Measurements from ENCODE around the gene FCAMR. TPM values are rescaled to one million over a fixed set of nuclear protein-coding genes. Genes with fewer than 3 reads are reported as not detected.

The FCAMR gene
- polyA plus RNA-seq, 2 donors, result 0.02 to 0.06 TPM

DNA sequence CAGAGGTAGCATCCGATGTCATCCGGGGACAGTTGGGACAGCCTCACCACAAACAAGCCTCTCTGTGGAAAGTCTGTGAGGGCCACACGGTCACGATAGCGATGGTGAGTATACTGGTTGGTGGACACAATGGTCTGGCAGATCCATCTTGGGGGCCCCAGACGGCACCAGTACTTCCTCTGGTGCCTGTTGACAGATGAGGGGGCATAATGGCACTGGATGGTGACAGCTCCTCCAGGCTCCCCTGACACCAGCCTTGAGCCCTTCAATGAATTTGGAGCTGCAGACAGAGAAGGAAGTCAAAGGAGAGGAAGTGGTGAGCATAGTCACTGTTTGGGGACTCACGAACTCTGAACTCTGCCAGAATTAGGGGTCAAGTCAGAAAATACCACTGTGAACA, 8.0 kb downstream of the FCAMR start:
- peaks cover 0 to 7% of the 10 kb centered on the region in 2 donors for H3K4me1 ChIP-seq (ENCODE audit: control insufficient read depth in 2 of 2, insufficient read depth in 2 of 2, low read length in 1 of 2)
- H3K27me3 ChIP-seq (ENCODE audit: control insufficient read depth in 1 of 2, insufficient read depth in 2 of 2, low read length in 2 of 2), result no peaks in the 10 kb centered on the region
- H3K4me3 ChIP-seq (ENCODE audit: low read depth in 1 of 2, low read length in 2 of 2), result no peak overlapping the region
- H3K36me3 ChIP-seq (ENCODE audit: control insufficient read depth in 2 of 2, insufficient read depth in 2 of 2, low read length in 1 of 2), result no peaks in the 10 kb centered on the region
- H3K27ac ChIP-seq (ENCODE audit: low read depth in 2 of 2, low read length in 1 of 2), result no peak overlapping the region
- 89 to 91% methylated on average over 7 of the region's 7 CpGs for WGBS, 2 donors
- H3K9me3 ChIP-seq (ENCODE audit: control insufficient read depth in 2 of 2, insufficient read depth in 1 of 2, low read depth in 1 of 2, low read length in 1 of 2), result no peaks in the 10 kb centered on the region

DNA sequence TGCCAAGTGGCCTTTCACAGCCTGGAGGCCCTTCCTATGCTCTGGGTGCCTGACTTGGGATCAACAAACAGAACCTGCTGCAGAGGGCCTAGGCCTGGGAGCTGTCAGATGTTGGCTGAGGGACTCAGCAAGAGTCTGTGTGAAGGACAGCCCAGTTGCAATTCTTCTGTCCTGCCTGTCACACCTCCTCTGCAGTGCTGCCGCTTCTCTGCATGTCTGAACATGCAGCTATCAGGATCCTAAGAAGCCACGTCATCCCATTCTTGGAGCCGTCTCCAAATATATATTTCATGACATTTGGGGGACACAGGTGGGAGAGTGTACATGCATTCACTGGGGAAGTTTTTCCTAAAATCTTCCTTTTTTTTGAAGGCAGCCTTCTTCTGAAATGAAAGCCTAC, 8.6 kb downstream of the FCAMR start:
- no peak overlapping the region for H3K4me3 ChIP-seq (ENCODE audit: low read depth in 1 of 2, low read length in 2 of 2)
- H3K27me3 ChIP-seq (ENCODE audit: control insufficient read depth in 1 of 2, insufficient read depth in 2 of 2, low read length in 2 of 2), result no peaks in the 10 kb centered on the region
- H3K36me3 ChIP-seq (ENCODE audit: control insufficient read depth in 2 of 2, insufficient read depth in 2 of 2, low read length in 1 of 2), result no peaks in the 10 kb centered on the region
- 51 to 52% methylated on average over 3 of the region's 3 CpGs for WGBS, 2 donors
- no peaks in the 10 kb centered on the region for H3K9me3 ChIP-seq (ENCODE audit: control insufficient read depth in 2 of 2, insufficient read depth in 1 of 2, low read depth in 1 of 2, low read length in 1 of 2)
- H3K4me1 ChIP-seq (ENCODE audit: control insufficient read depth in 2 of 2, insufficient read depth in 2 of 2, low read length in 1 of 2), result peaks cover 0 to 7% of the 10 kb centered on the region in 2 donors
- H3K27ac ChIP-seq (ENCODE audit: low read depth in 2 of 2, low read length in 1 of 2), result no peak overlapping the region

DNA sequence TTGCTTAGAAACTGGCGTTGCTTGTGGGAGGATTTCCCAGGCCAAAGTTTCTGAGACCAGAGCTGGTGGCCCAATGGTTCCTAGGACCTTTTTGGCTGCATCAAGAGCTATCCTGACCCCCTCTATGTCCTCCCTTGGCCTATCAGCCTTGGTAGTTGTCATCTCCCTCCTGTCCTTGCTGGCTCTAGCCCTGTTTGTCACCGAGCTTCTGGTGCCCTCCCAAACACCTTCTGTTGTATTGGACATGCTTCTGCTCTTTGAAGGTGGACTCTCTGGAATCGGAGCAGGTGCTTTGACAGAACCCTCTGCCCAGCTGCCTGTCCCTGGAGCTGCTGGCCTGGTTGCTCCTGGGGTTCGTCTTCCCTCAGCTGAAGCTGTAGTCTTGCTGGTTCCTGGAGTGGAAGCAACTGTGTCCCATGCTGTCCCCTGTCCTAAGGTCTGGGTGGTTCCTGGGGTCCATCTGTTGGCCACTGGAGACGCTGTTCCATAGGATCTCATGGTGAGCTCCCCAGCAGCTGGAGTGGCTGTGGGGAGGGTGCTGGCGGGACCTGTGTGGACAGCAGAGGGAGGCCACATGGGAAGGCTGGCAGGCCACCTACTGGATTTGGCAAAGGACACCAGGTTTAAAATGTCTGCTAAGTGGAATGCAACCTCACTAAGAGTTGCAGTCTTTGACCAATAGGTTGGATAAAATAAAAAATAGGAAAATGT, 9.4 kb downstream of the FCAMR start:
- Histone ChIP-seq H3K4me3 (ENCODE audit: low read depth in 1 of 2, low read length in 2 of 2) (no peak overlapping the region), H3K27ac (ENCODE audit: low read depth in 2 of 2, low read length in 1 of 2) (no peak overlapping the region), H3K9me3 (ENCODE audit: control insufficient read depth in 2 of 2, insufficient read depth in 1 of 2, low read depth in 1 of 2, low read length in 1 of 2) (no peaks in the 10 kb centered on the region), H3K36me3 (ENCODE audit: control insufficient read depth in 2 of 2, insufficient read depth in 2 of 2, low read length in 1 of 2) (no peaks in the 10 kb centered on the region), H3K4me1 (ENCODE audit: control insufficient read depth in 2 of 2, insufficient read depth in 2 of 2, low read length in 1 of 2) (peaks cover 0 to 7% of the 10 kb centered on the region in 2 donors), H3K27me3 (ENCODE audit: control insufficient read depth in 1 of 2, insufficient read depth in 2 of 2, low read length in 2 of 2) (no peaks in the 10 kb centered on the region)
- 91 to 92% methylated on average over 6 of the region's 6 CpGs for WGBS, 2 donors

DNA sequence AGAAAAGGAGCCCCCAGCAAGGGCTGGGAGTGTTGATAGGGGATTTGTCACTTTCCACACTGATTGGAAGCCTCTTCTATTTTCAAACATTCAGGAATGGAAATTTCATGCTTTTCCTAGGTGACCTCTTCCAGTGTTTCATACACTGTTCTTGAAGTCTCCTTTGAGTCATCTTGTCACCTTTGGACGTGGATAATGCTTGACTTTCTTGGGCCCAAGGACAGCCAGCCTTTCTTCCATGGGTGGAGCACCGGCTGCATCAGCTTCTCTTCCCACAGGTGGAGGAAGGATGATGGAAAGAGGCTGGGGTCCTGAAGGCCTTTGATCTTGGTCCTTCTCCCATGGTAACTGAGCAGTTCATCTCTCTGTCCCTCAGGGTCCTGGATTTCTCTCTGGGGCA, 12.1 kb downstream of the FCAMR start:
- Histone ChIP-seq H3K27me3 (ENCODE audit: control insufficient read depth in 1 of 2, insufficient read depth in 2 of 2, low read length in 2 of 2) (no peaks in the 10 kb centered on the region), H3K4me3 (ENCODE audit: low read depth in 1 of 2, low read length in 2 of 2) (no peak overlapping the region), H3K4me1 (ENCODE audit: control insufficient read depth in 2 of 2, insufficient read depth in 2 of 2, low read length in 1 of 2) (peaks cover 0 to 10% of the 10 kb centered on the region in 2 donors), H3K36me3 (ENCODE audit: control insufficient read depth in 2 of 2, insufficient read depth in 2 of 2, low read length in 1 of 2) (no peaks in the 10 kb centered on the region), H3K9me3 (ENCODE audit: control insufficient read depth in 2 of 2, insufficient read depth in 1 of 2, low read depth in 1 of 2, low read length in 1 of 2) (no peaks in the 10 kb centered on the region), H3K27ac (ENCODE audit: low read depth in 2 of 2, low read length in 1 of 2) (no peak overlapping the region)
- 80 to 85% methylated on average over 2 of the region's 2 CpGs for WGBS, 2 donors

DNA sequence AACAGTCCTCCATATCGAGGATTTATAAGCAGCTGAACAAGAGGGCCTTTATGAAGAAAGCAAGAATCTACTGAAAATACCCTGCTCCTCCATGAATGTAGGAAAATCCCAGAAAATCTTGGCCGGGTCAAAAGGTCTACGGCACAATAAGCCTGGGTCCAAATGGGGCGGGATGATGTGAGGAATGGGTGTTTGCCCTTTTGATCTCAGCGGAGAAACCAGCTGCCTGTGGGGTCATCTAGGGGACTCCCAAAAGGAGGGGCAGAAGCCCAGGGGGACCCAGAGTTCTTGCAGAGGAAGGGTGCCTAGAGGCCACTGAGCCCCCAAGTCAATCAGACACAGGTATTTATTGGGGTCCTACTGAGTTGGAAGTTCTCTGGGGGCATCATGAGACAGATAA, 12.6 kb downstream of the FCAMR start:
- Histone ChIP-seq H3K36me3 (ENCODE audit: control insufficient read depth in 2 of 2, insufficient read depth in 2 of 2, low read length in 1 of 2) (no peaks in the 10 kb centered on the region), H3K4me1 (ENCODE audit: control insufficient read depth in 2 of 2, insufficient read depth in 2 of 2, low read length in 1 of 2) (peaks cover 0 to 12% of the 10 kb centered on the region in 2 donors), H3K4me3 (ENCODE audit: low read depth in 1 of 2, low read length in 2 of 2) (no peak overlapping the region), H3K27ac (ENCODE audit: low read depth in 2 of 2, low read length in 1 of 2) (no peak overlapping the region), H3K27me3 (ENCODE audit: control insufficient read depth in 1 of 2, insufficient read depth in 2 of 2, low read length in 2 of 2) (no peaks in the 10 kb centered on the region), H3K9me3 (ENCODE audit: control insufficient read depth in 2 of 2, insufficient read depth in 1 of 2, low read depth in 1 of 2, low read length in 1 of 2) (no peaks in the 10 kb centered on the region)
- 80 to 88% methylated on average over 5 of the region's 5 CpGs for WGBS, 2 donors

DNA sequence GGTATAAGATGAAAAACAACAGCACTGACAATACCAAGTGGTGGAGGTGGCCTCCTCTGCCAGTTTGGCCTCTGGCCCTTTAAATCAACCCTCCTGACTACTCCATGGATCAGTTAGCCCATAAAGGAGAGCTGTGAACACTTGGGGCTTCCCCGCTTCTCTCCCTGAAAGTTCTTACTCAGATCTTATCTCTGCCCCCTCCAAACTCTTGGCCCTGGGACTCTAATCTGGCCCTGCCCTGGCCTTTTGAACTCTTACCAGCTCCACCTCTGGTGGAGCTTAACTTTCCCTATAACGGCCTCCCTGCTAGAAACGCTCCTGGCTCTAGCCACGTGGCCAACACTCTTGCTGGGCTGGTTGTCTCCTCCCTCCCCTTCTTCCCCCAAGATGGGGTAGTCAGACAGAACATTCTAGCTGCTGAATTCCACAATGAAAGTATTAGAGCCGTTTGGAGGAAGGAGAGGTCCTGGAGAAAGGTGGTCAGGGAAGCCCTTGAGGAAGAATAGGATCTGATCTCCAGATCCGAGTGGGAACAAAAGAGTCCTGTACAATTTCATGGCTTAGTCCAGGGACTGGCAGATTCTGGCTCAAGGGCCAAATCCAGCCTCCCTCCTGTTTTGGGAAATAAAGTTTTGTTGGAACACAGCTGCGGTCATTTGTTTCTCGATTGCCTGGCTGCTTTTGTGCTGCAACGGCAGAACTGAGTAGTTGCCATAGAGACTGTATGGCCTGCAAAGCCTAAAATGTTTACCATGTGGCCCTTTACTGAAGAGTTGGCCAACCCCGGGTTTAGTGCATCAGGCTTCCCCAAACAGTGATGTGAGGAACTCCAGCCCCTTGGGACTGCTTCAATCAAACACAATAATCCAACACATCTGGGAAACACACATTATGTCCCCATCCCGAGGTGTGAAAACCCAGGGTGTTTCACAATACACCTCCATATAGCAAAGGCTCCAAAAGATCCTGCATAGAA, 14.5 kb downstream of the FCAMR start:
- Histone ChIP-seq H3K4me3 (ENCODE audit: low read depth in 1 of 2, low read length in 2 of 2) (no peak overlapping the region), H3K4me1 (ENCODE audit: control insufficient read depth in 2 of 2, insufficient read depth in 2 of 2, low read length in 1 of 2) (peaks cover 0 to 14% of the 10 kb centered on the region in 2 donors), H3K36me3 (ENCODE audit: control insufficient read depth in 2 of 2, insufficient read depth in 2 of 2, low read length in 1 of 2) (no peaks in the 10 kb centered on the region), H3K27ac (ENCODE audit: low read depth in 2 of 2, low read length in 1 of 2) (peak overlapping the region in 1 of 2 donors; percentile 42), H3K9me3 (ENCODE audit: control insufficient read depth in 2 of 2, insufficient read depth in 1 of 2, low read depth in 1 of 2, low read length in 1 of 2) (no peaks in the 10 kb centered on the region), H3K27me3 (ENCODE audit: control insufficient read depth in 1 of 2, insufficient read depth in 2 of 2, low read length in 2 of 2) (no peaks in the 10 kb centered on the region)
- WGBS, 2 donors, result 48 to 49% methylated on average over 11 of the region's 11 CpGs

DNA sequence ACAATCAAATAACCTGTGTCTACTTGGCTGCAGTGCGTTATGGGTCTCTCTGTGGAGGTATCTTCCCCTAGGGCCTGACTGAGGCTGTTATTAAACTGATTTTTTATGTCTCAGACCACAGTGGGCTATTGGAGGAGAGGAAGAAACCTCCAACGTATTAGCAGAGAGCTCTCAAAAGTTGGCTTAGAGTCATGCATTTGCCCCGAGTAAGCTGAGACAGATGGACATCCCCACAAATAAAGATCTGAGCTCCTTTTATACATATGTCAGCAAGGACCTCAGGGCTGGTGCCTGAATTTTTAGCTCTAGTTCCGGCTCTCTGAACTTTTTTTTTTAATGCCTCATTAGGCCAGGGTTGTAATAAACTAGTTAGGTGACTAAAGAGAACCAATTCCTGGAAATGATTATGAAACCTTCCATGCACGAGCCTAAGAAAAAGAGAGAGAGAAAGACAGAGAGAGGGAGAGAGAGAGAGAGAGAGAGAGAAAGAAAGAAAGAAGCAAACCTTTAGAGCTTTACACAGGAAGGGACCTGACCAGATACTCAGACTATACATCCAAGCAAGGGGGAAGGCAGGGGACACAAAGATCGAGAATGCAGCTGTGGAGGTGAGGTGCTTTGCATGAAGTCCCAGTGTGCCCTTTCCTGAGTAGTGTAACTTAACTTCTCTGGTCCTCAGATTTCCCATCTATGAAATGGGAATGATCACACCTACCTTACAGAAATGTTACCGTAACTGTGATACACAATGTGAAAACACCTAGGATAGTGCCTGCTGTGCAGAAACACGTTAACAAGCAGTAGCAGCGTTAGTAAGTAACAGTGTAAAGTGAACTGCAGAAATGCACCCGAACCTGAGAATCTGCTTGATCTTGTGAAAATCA, 15.6 kb downstream of the FCAMR start:
- Histone ChIP-seq H3K27me3 (ENCODE audit: control insufficient read depth in 1 of 2, insufficient read depth in 2 of 2, low read length in 2 of 2) (no peaks in the 10 kb centered on the region), H3K27ac (ENCODE audit: low read depth in 2 of 2, low read length in 1 of 2) (peak overlapping the region; percentile 82 to 84), H3K4me1 (ENCODE audit: control insufficient read depth in 2 of 2, insufficient read depth in 2 of 2, low read length in 1 of 2) (peaks cover 0 to 12% of the 10 kb centered on the region in 2 donors), H3K9me3 (ENCODE audit: control insufficient read depth in 2 of 2, insufficient read depth in 1 of 2, low read depth in 1 of 2, low read length in 1 of 2) (no peaks in the 10 kb centered on the region), H3K36me3 (ENCODE audit: control insufficient read depth in 2 of 2, insufficient read depth in 2 of 2, low read length in 1 of 2) (no peaks in the 10 kb centered on the region), H3K4me3 (ENCODE audit: low read depth in 1 of 2, low read length in 2 of 2) (no peak overlapping the region)
- WGBS, 2 donors, result 64 to 65% methylated on average over 10 of the region's 10 CpGs

DNA sequence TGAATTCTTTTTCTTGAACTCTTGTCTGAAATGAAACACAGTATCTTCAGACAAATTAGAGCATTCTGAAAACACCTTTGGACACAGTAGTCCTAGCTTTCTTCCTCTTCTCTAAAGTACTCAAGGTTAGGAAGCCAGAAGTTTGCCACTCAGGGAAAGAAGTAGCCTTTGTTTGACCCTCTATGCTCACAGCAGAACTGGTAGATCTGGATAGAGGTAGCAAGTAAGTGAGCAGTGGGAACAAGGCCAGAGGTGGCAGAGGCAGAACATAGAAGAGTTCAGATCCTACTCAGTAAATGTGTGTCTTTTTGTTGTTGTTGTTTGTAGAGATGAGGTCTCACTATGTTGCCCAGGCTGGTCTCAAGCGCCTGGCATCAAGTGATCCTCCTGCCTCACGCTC, 16.6 kb downstream of the FCAMR start:
- WGBS, 2 donors, result 71 to 95% methylated on average over 2 of the region's 2 CpGs
- peaks cover 0 to 12% of the 10 kb centered on the region in 2 donors for H3K4me1 ChIP-seq (ENCODE audit: control insufficient read depth in 2 of 2, insufficient read depth in 2 of 2, low read length in 1 of 2)

DNA sequence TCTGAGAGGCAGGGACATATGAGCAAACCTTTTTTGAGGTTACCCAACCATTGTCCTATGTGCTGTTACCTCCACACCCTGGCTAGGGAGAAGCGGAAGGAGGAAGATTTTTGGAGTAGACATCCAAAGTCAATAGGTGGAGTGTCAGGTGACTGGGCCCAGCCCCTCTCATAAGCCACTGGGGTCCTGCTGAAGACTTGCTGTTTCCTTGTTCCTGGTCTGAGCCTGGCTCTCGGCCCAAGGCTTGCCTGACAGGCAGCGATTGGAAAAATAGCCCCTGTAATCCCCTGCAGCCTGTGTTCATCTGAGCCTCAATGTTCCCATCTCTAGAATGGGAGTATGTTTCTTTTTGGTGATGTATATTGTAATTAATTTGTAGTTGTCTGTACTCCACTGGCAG, 17.1 kb downstream of the FCAMR start:
- Histone ChIP-seq H3K9me3 (ENCODE audit: control insufficient read depth in 2 of 2, insufficient read depth in 1 of 2, low read depth in 1 of 2, low read length in 1 of 2) (no peaks in the 10 kb centered on the region), H3K27ac (ENCODE audit: low read depth in 2 of 2, low read length in 1 of 2) (peak overlapping the region; percentile 82 to 84), H3K27me3 (ENCODE audit: control insufficient read depth in 1 of 2, insufficient read depth in 2 of 2, low read length in 2 of 2) (no peaks in the 10 kb centered on the region), H3K4me3 (ENCODE audit: low read depth in 1 of 2, low read length in 2 of 2) (no peak overlapping the region), H3K36me3 (ENCODE audit: control insufficient read depth in 2 of 2, insufficient read depth in 2 of 2, low read length in 1 of 2) (no peaks in the 10 kb centered on the region), H3K4me1 (ENCODE audit: control insufficient read depth in 2 of 2, insufficient read depth in 2 of 2, low read length in 1 of 2) (peaks cover 0 to 12% of the 10 kb centered on the region in 2 donors)
- WGBS, 2 donors, result 57 to 70% methylated on average over 3 of the region's 3 CpGs

More for the DNA sequence above, 16.6 kb downstream of the FCAMR start:
- no peaks in the 10 kb centered on the region for H3K9me3 ChIP-seq (ENCODE audit: control insufficient read depth in 2 of 2, insufficient read depth in 1 of 2, low read depth in 1 of 2, low read length in 1 of 2)
- H3K27ac ChIP-seq (ENCODE audit: low read depth in 2 of 2, low read length in 1 of 2), result peak overlapping the region; percentile 82 to 84
- no peak overlapping the region for H3K4me3 ChIP-seq (ENCODE audit: low read depth in 1 of 2, low read length in 2 of 2)
- no peaks in the 10 kb centered on the region for H3K36me3 ChIP-seq (ENCODE audit: control insufficient read depth in 2 of 2, insufficient read depth in 2 of 2, low read length in 1 of 2)
- no peaks in the 10 kb centered on the region for H3K27me3 ChIP-seq (ENCODE audit: control insufficient read depth in 1 of 2, insufficient read depth in 2 of 2, low read length in 2 of 2)
